NCI-H1694 treated with DMSO at 0.1 percent for 48 hours (cell line): ENCODE measurements around the gene MBOAT1.

Experiments used
- DNase-seq: peaks from one replicate; lab custom pipeline; 2025; lab: John Stamatoyannopoulos, UW

The MBOAT1 gene

GRCh38 chr6:20234136-20234535, 21.9 kb upstream of the MBOAT1 start:
- DNase-seq: no peak

DNA sequence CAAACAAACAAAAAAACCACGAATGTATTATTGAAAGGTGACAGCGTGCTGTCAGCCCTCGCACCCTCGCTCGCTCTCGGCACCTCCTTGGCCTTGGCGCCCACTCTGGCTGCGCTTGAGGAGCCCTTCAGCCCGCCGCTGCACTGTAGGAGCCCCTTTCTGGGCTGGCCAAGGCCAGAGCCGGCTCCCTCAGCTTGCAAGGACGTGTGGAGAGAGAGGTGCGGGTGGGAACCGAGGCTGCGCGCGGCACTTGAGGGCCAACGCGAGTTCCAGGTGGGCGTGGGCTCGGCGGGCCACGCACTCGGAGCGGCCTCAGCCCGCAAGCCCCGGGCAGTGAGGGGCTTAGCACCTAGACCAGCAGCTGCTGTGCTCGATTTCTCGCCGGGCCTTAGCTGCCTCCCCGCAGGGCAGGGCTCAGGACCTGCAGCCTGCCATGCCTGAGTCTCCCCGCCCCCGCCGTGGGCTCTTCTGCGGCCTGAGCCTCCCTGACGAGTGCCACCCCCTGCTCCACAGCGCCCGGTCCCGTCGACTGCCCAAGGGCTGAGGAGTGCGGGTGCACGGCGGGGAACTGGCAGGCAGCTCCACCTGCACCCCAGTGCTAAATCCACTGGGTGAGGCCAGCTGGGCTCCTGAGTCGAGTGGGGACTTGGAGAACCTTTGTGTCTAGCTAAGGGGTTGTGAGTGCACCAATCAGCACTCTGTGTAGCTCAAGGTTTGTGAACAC, 20.9 kb upstream of the MBOAT1 start:
- no peak for DNase-seq

DNA sequence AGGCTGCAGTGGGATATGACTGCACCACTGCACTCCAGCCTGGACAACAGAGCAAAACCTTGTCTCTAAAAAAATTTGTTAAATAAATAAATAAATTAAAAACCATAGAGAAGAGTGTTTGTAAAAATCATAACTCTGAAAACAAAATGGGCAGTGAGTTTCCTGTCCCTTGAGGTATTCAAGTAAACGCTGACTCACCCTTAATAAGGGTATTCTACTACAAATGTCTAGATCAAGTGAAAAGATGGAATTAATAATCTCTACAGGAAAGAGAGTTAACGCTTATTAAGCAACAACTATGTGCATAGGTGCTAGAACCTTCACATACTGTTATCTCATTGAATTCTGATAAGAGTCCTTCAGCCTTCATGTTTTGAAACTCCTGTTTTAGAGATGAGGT, 19.9 kb upstream of the MBOAT1 start:
- DNase-seq: no peak

- no peak for DNase-seq
Observed at GRCh38 chr6:20230401-20231119, 18.3 kb upstream of the MBOAT1 start.

GRCh38 chr6:20229881-20230280, 17.6 kb upstream of the MBOAT1 start:
- no peak for DNase-seq

GRCh38 chr6:20227350-20227749, 15.1 kb upstream of the MBOAT1 start:
- DNase-seq: no peak

- DNase-seq: no peak
Observed at GRCh38 chr6:20223141-20223540, 10.9 kb upstream of the MBOAT1 start.

DNA sequence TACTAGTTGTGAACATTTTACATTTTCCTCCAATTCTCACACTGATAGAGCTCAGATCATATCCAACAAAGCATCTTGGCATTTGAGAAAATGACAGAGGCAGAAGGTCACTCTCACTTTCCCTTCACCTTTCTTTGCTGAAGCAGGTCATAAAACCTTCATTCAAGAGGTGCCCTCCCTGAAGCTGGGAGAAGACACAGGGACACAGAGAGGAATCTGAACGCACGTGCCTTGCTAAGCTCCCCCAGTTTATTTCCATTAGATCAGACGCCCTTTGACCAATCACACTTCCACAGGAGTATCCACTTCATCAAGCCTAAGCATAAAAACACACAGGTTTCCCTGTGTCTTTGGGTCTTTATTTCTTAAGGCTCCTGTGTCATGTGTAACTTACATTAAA, 9.2 kb upstream of the MBOAT1 start:
- DNase-seq: no peak

DNA sequence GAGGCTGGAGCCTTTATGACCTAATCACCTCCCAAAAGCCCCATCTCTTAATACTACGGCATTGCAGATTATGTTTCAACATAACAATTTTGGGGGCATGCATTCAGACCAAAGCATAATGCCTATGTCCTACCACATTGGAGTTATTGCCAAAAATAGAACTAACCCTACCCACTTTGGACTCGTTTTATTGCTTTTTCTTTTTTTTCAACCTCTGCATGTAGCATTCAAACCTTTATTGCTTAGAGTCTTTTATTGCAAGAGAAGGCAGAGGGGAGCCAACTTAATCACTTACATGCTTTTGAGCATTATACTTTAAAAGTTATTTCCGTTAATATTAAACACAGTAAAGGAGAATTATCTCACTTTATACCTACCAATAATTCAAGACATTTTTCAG, 8.1 kb upstream of the MBOAT1 start:
- no peak for DNase-seq

GRCh38 chr6:20217891-20218290, 5.6 kb upstream of the MBOAT1 start:
- DNase-seq: no peak

GRCh38 chr6:20217324-20217855, 5.1 kb upstream of the MBOAT1 start:
- DNase-seq: no peak

DNA sequence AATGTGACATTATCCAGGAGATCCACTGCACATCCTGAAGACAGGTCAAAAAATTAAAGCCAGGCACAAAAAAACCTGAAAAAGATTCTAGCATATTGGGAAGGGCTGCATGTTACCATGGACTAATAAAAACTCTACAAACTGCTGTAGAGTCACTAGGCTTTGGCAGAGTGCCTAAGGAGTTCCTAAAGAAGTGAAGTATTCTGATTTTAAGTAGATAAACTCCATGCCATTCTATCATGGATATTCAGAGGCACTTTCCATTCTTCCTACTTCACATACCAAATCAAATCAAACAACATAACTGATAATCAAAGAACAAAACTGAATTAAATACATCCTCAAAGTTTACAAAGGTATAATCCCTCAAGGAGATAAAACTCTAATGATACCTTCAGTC, 3.0 kb upstream of the MBOAT1 start:
- DNase-seq: no peak

- no peak for DNase-seq
Observed at GRCh38 chr6:20213271-20213798, 1.1 kb upstream of the MBOAT1 start.

DNA sequence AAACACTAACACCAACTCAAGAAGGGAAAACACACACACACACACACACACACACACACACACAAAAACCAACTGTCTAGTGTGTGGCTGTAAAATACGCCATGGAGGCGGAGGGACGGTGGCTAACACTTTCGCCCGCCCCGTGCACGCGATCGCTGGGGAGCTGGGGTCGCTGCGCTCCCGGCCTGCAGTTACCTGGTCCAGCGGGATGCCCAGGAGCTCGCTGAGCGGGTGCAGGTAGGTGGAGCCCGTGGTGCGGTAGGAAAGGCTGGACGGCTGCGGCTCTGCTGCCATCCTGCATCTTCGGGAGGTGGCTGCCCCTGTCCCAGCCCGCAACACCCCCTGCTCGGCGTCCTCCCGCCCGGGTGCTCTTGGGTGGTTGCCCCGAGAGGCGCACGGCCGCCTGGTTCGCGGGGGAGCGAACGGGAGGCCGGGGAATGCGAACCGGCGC, 303 bp downstream of the MBOAT1 start:
- DNase-seq: no peak

DNA sequence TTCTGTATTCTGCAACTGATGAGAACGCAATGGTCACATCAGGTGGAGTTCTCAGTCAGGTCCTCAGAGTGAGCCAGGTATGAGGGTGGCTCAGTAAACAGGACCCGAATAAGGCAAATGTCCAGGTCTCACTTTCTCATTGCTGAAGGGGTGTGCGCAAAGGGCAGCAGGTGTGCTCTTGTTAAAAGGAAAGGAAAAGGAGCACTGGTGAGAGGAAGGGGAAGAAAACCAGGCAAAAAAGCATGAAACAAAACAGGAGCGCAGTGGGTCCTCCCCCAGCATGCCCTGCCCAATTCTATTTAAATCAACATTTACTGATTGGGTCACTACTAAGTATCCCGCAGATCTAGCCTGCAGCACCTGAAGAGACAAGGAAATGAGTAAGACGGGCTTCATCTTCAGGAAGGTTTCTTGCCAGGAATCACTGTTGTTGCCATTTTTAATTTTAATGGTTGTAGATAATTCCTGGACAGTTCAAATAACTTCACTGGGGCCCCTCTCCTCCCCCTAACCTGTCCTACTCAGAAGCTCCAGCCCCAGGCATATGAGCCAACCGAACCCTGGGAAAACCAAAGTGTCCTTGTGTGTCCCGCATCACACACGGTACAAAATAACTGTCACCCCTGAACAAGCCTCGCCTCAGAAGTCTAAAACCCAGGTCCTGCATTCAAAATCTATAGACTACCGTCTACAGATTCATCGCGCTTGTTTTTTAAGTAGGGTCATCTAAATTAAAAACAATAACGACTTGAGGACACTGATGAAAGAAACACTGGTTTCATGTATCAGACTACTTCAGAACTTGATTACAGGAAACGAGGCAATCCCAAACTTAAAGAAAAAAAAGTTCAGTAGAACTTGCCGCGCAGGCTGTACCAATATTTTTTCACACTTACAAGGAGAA, 980 bp downstream of the MBOAT1 start:
- no peak for DNase-seq

GRCh38 chr6:20210158-20210557, 2.1 kb downstream of the MBOAT1 start:
- no peak for DNase-seq

GRCh38 chr6:20208687-20209378, 3.4 kb downstream of the MBOAT1 start:
- no peak for DNase-seq

GRCh38 chr6:20207088-20207418, 5.2 kb downstream of the MBOAT1 start:
- no peak for DNase-seq

GRCh38 chr6:20205722-20206161, 6.5 kb downstream of the MBOAT1 start:
- DNase-seq: no peak

DNA sequence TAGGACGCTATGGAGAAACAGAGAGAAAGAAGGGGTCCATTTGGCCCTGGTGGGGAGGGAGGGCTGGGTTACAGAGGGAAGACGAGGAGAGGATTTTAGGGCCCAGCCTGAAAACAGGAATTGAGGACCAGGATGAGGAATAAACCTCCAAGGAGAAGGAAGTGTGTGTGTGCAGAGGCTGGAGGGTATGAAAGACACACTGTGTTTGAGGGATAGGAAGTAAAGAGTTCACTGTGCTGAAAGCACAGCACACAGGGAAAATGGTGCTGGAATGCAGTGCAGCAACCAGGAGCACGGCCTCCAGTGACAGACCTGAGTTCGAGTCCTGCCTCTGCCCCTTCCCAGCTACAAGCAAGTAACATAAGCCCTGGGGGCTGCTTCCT, 7.8 kb downstream of the MBOAT1 start:
- DNase-seq: no peak
